IPS DF 19.7 (cell line): ENCODE measurements around the gene PAM.

ENCODE experiments used
- DNase-seq: peaks from one replicate; pipeline ENCODE4 v3.0.0-alpha.2; 2013; ENCODE audit warnings: low read depth, low spot score

The PAM gene

DNA sequence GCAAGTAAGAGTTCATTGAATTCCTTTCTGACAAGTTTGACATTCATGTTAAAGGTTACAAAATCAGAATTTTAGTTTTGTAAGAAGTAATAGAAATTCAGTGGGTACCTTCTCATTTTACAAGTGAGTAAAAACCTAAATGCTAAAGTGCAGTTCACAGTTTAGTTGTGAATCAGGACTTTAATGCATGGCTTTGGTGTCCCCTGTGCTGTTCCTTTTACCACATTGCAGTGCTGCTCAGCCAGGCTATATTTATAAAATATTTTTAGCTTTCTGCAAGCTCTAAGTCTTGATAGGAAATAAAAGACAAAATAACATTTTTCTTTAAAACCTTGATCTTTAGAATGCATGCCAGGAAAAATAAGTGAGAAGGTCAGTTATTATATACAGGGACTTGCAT is 26.3 kb downstream of the PAM start:
- no peak for DNase-seq

GRCh38 chr5:102781786-102782185 is 26.7 kb downstream of the PAM start:
- no peak for DNase-seq

GRCh38 chr5:102782217-102782872 is 27.2 kb downstream of the PAM start:
- no peak for DNase-seq

DNA sequence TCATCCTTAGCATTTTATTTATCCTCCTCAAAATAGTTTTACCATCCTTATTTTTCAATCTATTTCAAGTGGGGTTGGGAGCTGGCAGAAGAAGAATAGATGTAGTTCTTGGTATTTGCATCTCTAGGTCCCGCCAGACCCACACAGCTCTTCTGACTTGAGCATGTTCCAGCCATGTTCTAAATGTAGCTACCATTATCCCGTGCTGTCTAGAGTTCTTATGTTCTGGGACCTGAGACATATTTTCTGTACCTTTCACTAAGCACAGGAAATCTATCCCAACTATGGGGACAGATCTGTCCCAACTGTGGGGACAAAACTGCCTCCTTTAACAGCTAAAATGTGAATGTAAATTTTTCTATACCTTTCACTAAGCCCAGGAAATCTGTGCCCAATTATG is 32.0 kb downstream of the PAM start:
- no peak for DNase-seq

GRCh38 chr5:102788788-102789187 is 33.7 kb downstream of the PAM start:
- DNase-seq, result no peak

GRCh38 chr5:102789469-102789868 is 34.4 kb downstream of the PAM start:
- no peak for DNase-seq

DNA sequence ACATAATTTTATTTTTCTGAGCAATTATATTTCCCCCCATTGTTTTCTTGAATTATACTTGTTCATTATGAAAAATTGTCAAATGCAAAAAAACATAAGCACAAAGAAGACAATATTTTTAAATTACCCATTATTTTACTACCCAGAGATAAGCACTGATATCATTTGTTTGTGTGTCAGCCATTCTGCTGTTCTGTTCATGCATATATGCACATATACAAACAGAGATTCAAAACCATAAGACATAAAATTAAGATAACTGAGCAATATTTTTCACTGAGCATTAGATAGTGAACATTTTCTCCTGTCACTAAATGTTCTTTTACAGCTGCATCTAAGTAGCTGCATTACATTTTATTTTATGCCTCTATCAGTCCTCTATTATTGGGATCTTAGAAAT is 35.6 kb downstream of the PAM start:
- no peak for DNase-seq

GRCh38 chr5:102792705-102793104 is 37.6 kb downstream of the PAM start:
- DNase-seq, result no peak

DNA sequence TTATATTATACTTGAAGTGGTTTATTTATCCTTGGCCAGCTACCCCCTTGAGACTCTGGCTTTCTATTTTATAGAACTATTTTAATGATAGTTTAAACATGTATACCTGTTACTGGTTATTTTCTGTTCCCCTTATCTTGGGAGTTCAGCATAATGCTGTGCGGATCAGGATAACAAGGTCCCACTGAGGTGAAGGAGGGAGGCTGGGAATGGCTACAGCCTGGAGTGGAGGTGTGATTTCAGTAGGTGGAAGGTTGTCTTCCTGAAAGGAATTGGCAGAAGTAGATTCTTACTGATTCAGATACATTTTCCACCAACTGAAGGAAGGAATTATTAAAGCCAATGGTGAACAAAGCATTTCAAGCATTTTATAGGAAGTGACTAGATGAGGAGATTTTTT is 38.9 kb downstream of the PAM start:
- no peak for DNase-seq

GRCh38 chr5:102794677-102795331 is 39.7 kb downstream of the PAM start:
- no peak for DNase-seq

DNA sequence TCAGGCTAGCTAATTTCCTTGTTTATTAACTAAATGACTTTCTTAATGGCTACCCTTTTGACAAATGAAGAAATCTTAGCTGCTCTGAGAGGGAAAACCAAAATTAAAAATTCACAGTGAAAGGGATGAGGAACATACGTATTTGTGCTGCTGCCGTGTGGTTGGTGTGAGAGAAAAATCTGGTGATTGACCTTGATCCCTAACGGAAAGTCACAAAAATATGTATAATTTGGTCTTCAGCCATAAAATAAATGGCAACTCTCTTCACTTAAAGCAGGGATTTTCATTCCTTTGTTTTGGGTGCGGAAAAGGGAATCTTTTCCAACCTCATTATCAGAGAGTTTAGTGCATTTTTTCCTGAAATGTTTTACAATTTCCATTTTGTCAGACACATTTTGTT is 40.4 kb downstream of the PAM start:
- DNase-seq, result no peak

DNA sequence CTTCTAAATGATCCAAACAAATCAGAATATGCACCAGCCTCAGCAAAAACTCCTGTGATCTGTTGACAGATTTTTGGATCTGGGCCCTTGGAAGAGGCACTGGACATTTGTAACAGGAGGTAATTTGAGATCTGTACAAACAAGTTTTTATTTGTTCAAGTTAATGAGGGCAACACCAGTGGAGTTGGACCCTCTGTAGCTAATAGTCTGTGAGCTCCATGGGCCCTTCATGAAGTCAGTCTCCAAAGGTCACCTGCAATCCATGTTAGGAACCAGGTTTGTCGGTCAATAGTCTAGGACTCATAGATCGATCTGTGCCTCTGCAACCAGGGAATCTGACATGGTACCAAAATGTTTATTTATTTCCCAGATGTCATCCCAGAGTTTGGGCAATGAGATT is 40.9 kb downstream of the PAM start:
- no peak for DNase-seq

DNA sequence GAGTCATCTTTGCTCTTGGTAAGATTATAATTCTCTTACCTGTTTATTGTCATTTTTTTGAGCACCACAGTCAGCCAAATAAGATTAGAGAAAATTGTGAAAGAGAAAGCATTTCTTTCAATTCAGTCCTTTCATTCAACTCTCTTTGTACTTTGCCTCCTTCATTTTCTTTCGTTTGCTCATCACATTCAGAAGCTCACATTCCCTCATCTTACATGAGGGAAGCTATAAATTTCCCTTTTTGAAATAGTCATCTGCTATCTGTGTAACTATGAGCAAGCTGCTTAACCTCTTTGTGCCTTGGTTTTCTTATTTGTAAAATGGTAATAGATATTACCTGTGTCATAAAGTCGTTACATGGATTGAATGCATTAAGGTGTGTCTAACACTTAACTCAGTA is 41.4 kb downstream of the PAM start:
- no peak for DNase-seq

DNA sequence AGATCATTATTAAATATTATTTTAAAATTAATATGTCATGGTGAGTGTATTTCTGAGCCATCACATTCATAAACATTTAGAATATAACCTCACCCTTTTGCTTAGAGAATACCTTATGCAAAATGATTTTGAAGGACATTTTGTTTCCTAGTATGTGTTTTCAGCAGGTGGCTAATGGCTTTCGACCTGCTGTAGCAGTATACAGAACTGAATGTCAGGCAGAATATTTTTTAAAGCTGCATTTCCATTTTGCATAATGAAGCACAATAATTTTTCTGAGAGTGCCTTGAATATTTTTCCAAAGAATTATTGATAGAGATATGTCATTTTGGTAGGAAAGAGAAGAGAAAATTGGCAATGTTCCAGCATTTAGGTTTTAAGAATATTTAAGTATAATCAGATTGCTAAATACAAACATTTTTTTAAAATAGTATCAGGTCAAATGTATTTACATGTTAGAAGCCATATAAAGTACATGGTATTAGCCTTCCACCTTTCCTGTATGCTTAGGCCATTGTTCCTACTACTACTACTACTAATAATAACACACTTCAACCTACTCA is 42.3 kb downstream of the PAM start:
- no peak for DNase-seq

GRCh38 chr5:102798104-102798785 is 43.1 kb downstream of the PAM start:
- no peak for DNase-seq

DNA sequence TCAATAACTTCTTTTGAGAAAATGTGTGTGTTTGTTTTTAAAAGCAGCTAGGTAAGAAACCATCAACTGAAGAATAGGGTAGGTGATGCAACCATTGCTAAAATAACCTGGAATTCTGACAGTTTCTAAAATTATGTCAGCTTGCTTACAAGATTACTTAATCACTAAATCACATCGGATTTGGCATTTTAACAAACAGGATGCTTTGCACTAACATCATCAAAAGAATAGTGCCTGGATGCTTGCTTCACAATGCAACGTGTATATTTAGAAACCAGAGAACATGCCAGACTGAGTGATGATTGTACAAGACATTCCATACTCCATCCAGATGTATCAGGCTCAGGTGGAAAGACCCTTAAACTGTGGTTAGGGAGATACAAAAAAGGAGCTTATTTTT is 43.9 kb downstream of the PAM start:
- DNase-seq, result no peak

- DNase-seq, result no peak
Measured at GRCh38 chr5:102800427-102800826, 45.3 kb downstream of the PAM start.

DNA sequence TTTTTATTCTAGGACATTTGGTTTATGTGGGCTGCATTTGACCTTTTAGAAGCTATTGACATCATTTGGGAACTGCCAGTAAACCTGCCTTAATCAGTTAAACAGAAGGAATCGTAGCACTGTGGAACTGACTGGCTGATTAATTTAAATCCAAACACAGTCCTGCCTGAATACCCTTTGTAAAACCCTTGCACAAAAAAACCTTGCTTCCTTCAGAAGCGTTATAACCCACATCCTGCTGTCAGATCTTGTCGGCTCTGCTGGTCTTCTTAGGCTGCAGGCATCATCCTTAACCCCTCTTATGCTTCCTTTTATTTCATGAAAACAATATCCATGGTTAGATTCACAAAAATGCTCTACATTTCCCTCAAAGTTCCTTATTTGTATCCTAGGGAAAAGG is 46.3 kb downstream of the PAM start:
- no peak for DNase-seq

- DNase-seq, result no peak
Measured at GRCh38 chr5:102802708-102803458, 47.8 kb downstream of the PAM start.

- DNase-seq, result peak; percentile 40
Measured at GRCh38 chr5:102807878-102808502, 52.9 kb downstream of the PAM start.

- DNase-seq, result no peak
Measured at GRCh38 chr5:102809033-102809432, 53.9 kb downstream of the PAM start.

DNA sequence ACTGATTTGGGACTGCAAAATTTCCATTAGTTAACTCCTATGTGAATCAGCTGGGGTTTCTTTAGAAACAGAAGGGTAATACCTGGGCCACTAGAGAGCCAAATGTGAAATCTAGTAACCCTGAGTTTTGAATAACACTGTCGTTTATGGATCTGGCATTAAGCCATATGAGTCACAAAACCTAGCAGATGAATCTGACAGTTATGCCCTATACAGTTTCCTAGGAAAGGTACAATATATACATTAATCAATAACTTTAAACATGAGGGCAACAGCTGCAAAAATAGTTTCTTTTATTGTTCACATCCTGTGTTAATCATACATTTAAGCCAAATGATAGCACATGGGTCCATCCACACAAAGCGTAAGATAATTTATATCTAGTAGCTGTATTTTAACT is 56.9 kb downstream of the PAM start:
- no peak for DNase-seq
